DMS 273 (cell line): ENCODE measurements around the gene NIPAL4.
A peak's percentile ranks its signal among the peaks of the same experiment; 100 is the strongest.

ENCODE experiments used
- DNase-seq: peaks from one replicate; lab custom pipeline; 2025; ENCODE audit not compliant: unreplicated experiment; lab: John Stamatoyannopoulos, UW

NIPAL4 gene

GRCh38 chr5:157484768-157485167 lies 24.8 kb downstream of the NIPAL4 start:
- DNase-seq = peak; percentile 76

GRCh38 chr5:157485340-157485739 lies 25.3 kb downstream of the NIPAL4 start:
- no peak for DNase-seq

- DNase-seq = no peak
Measured at GRCh38 chr5:157485811-157486210, 25.8 kb downstream of the NIPAL4 start.

GRCh38 chr5:157486221-157486681 lies 26.2 kb downstream of the NIPAL4 start:
- DNase-seq = no peak

- no peak for DNase-seq
Measured at GRCh38 chr5:157486861-157487260, 26.8 kb downstream of the NIPAL4 start.

- DNase-seq = no peak
Measured at GRCh38 chr5:157487358-157487757, 27.3 kb downstream of the NIPAL4 start.

GRCh38 chr5:157491471-157491995 lies 31.5 kb downstream of the NIPAL4 start:
- DNase-seq = no peak

GRCh38 chr5:157492886-157493285 lies 32.9 kb downstream of the NIPAL4 start:
- no peak for DNase-seq

GRCh38 chr5:157494178-157494832 lies 34.3 kb downstream of the NIPAL4 start:
- DNase-seq = no peak

GRCh38 chr5:157496864-157497263 lies 36.9 kb downstream of the NIPAL4 start:
- no peak for DNase-seq

- peak; percentile 29 for DNase-seq
Measured at GRCh38 chr5:157497875-157498611, 38.0 kb downstream of the NIPAL4 start.

GRCh38 chr5:157502143-157502647 lies 42.2 kb downstream of the NIPAL4 start:
- DNase-seq = no peak

- DNase-seq = no peak
Measured at GRCh38 chr5:157504053-157504452, 44.0 kb downstream of the NIPAL4 start.

- no peak for DNase-seq
Measured at GRCh38 chr5:157505496-157505895, 45.5 kb downstream of the NIPAL4 start.

GRCh38 chr5:157506066-157506590 lies 46.1 kb downstream of the NIPAL4 start:
- DNase-seq = no peak

GRCh38 chr5:157506981-157507780 lies 47.2 kb downstream of the NIPAL4 start:
- DNase-seq = peak; percentile 32

GRCh38 chr5:157509093-157509492 lies 49.1 kb downstream of the NIPAL4 start:
- DNase-seq = peak; percentile 64

- DNase-seq = no peak
Measured at GRCh38 chr5:157509587-157509986, 49.6 kb downstream of the NIPAL4 start.

- no peak for DNase-seq
Measured at GRCh38 chr5:157510682-157511081, 50.7 kb downstream of the NIPAL4 start.

- DNase-seq = peak; percentile 72
Measured at GRCh38 chr5:157511651-157512644, 51.9 kb downstream of the NIPAL4 start.
